CD4-positive, alpha-beta T cell (primary cell): ENCODE data around the gene C1QTNF9. TPM values are rescaled to one million over a fixed set of nuclear protein-coding genes. Genes with fewer than 3 reads are reported as not detected.

ENCODE experiments used
- ATAC-seq: fragments of 200-7000 bp; cut with Tn5 transposase; one replicate; pipeline ENCODE4 v1.10.0; 2022; ENCODE audit warnings: mild to moderate bottlenecking; ENCODE audit not compliant: poor library complexity
- CTCF ChIA-PET: fragments of 350-600 bp; sonication (Branson Sonifier 250); formaldehyde crosslinking; loops from one replicate; lab custom pipeline; 2021; ENCODE audit warnings: antibody characterized with exemption, inconsistent platforms; lab: Charles Lee
- POLR2A ChIA-PET: fragments of 350-600 bp; sonication (Branson Sonifier 250); formaldehyde crosslinking; loops from one replicate; lab custom pipeline; 2021; ENCODE audit warnings: antibody characterized with exemption, inconsistent platforms; lab: Charles Lee
- DNase-seq, 14 experiments: peaks; one replicate each; pipeline ENCODE4 v3.0.0-alpha.2; 2013 to 2020; ENCODE audit warnings: mixed read lengths in 2 of 14
- H3K27ac ChIP-seq, 2 donors: one replicate each; pipeline versions ENCODE4 v1.5.1 to v1.7.0; 2013; ENCODE audit warnings: low read length in 2 of 2, low read depth in 1 of 2, mild to moderate bottlenecking in 1 of 2
- H3K27me3 ChIP-seq, 2 experiments: 1 replicate in 1 of 2; 2 replicates in 1 of 2; pipeline versions ENCODE4 v1.6.1 to v1.7.0; 2013; ENCODE audit warnings: low read length in 2 of 2, control low read depth in 1 of 2, mild to moderate bottlenecking in 1 of 2, moderate library complexity in 1 of 2; ENCODE audit not compliant: insufficient read depth in 2 of 2, control insufficient read depth in 1 of 2
- H3K36me3 ChIP-seq: one replicate; pipeline ENCODE4 v1.6.1; 2013; ENCODE audit warnings: low read length, control low read depth; ENCODE audit not compliant: insufficient read depth
- H3K4me1 ChIP-seq: one replicate; pipeline ENCODE4 v1.6.1; 2013; ENCODE audit warnings: low read length, control low read depth; ENCODE audit not compliant: insufficient read depth
- H3K4me3 ChIP-seq: one replicate; pipeline ENCODE4 v1.5.1; 2013; ENCODE audit warnings: mild to moderate bottlenecking, low read length, moderate library complexity
- H3K9me3 ChIP-seq, 2 experiments: 1 replicate in 1 of 2; 2 replicates in 1 of 2; pipeline versions ENCODE4 v1.6.1 to v1.7.0; 2013; ENCODE audit warnings: low read length in 2 of 2, mild to moderate bottlenecking in 2 of 2, control low read depth in 1 of 2, moderate library complexity in 1 of 2; ENCODE audit not compliant: control insufficient read depth in 1 of 2, insufficient read depth in 1 of 2
- H3K27ac Mint-ChIP-seq: one replicate; pipeline ENCODE4 v1.8.0; 2020; ENCODE audit warnings: mixed read lengths
- H3K27me3 Mint-ChIP-seq: one replicate; pipeline ENCODE4 v1.8.0; 2021; ENCODE audit warnings: mixed read lengths
- H3K36me3 Mint-ChIP-seq: one replicate; pipeline ENCODE4 v1.8.0; 2021; ENCODE audit warnings: low read depth, mixed read lengths
- H3K4me1 Mint-ChIP-seq: one replicate; pipeline ENCODE4 v1.8.0; 2021; ENCODE audit warnings: low read depth, mixed read lengths
- H3K4me3 Mint-ChIP-seq: one replicate; pipeline ENCODE4 v1.8.0; 2020; ENCODE audit warnings: mild to moderate bottlenecking, mixed read lengths
- H3K9me3 Mint-ChIP-seq: one replicate; pipeline ENCODE4 v1.8.0; 2020; ENCODE audit warnings: mixed read lengths
- intact Hi-C, 2 experiments: fragments of 100-400 bp; cut with DNase I in 1 of 2; cut with micrococcal nuclease in 1 of 2; formaldehyde crosslinking; loops; one replicate each; pipeline versions ENCODE4 v1.15.1 to v1.9.0; 2023 to 2025; cut with DNase I, micrococcal nuclease
- total RNA-seq, 174 experiments: library from RNA in 2 of 174; stranded (reverse) in 2 of 174; gene quantifications; one replicate each; pipeline ENCODE4 v1.2.3 and lab custom pipeline; 2021 to 2026
- TF ChIP-seq, protein P1 (sequence below): fragments of 200-600 bp; IDR thresholded peaks from one replicate; pipeline ENCODE4 v1.8.0; 2022; ENCODE audit warnings: antibody characterized with exemption, mild to moderate bottlenecking

The C1QTNF9 gene
- total RNA-seq, 2 experiments from 2014 or later, result not detected

- Histone ChIP-seq H3K4me1 (no peaks in the 10 kb centered on the region), H3K27ac (no peak overlapping the region), H3K36me3 (no peaks in the 10 kb centered on the region), H3K27me3 (peaks cover 0 to 8% of the 10 kb centered on the region in 2 experiments), H3K4me3 (no peak overlapping the region), H3K9me3 (peaks cover 0 to 14% of the 10 kb centered on the region in 2 experiments)
- DNase-seq, result no peak
- peak; percentile 39 for ATAC-seq
- H3K27ac Mint-ChIP-seq, result no peak overlapping the region
- no peaks in the 10 kb centered on the region for H3K9me3 Mint-ChIP-seq
- no peaks in the 10 kb centered on the region for H3K36me3 Mint-ChIP-seq
- no peaks in the 10 kb centered on the region for H3K4me1 Mint-ChIP-seq
- peaks cover 55% of the 10 kb centered on the region for H3K27me3 Mint-ChIP-seq
- H3K4me3 Mint-ChIP-seq, result no peak overlapping the region
- intact Hi-C loops, result no loop called here
- CTCF ChIA-PET, result interaction anchor here (0.6 kb wide), 1 partner anchor 1391 kb away, joined by 5 read pairs; no protein-coding TSS in a partner anchor
- TF ChIP-seq, protein P1, sequence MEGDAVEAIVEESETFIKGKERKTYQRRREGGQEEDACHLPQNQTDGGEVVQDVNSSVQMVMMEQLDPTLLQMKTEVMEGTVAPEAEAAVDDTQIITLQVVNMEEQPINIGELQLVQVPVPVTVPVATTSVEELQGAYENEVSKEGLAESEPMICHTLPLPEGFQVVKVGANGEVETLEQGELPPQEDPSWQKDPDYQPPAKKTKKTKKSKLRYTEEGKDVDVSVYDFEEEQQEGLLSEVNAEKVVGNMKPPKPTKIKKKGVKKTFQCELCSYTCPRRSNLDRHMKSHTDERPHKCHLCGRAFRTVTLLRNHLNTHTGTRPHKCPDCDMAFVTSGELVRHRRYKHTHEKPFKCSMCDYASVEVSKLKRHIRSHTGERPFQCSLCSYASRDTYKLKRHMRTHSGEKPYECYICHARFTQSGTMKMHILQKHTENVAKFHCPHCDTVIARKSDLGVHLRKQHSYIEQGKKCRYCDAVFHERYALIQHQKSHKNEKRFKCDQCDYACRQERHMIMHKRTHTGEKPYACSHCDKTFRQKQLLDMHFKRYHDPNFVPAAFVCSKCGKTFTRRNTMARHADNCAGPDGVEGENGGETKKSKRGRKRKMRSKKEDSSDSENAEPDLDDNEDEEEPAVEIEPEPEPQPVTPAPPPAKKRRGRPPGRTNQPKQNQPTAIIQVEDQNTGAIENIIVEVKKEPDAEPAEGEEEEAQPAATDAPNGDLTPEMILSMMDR, result no peak
- POLR2A ChIA-PET, result no interaction called here
These were observed 18.8 kb downstream of the C1QTNF9 start for GRCh38 chr13:24328145-24328544.

GRCh38 chr13:24338721-24339120 lies 29.3 kb downstream of the C1QTNF9 start:
- intact Hi-C loops, result no loop called here
- POLR2A ChIA-PET, result no interaction called here

GRCh38 chr13:24339937-24340607 lies 30.7 kb downstream of the C1QTNF9 start:
- Mint-ChIP-seq H3K4me1 (no peaks in the 10 kb centered on the region), H3K9me3 (no peaks in the 10 kb centered on the region), H3K4me3 (no peak overlapping the region), H3K27me3 (no peaks in the 10 kb centered on the region), H3K36me3 (no peaks in the 10 kb centered on the region), H3K27ac (no peak overlapping the region)
- Histone ChIP-seq H3K9me3 (peaks cover 0 to 18% of the 10 kb centered on the region in 2 experiments), H3K4me1 (no peaks in the 10 kb centered on the region), H3K27ac (no peak overlapping the region), H3K36me3 (no peaks in the 10 kb centered on the region), H3K27me3 (no peaks in the 10 kb centered on the region), H3K4me3 (no peak overlapping the region)
- CTCF ChIA-PET, result no interaction called here
- POLR2A ChIA-PET, result no interaction called here
- TF ChIP-seq, protein P1, result no peak
- DNase-seq (no peak), ATAC-seq (no peak)
- intact Hi-C loops, result no loop called here

More at GRCh38 chr13:24338721-24339120, 29.3 kb downstream of the C1QTNF9 start:
- Mint-ChIP-seq H3K27ac (no peak overlapping the region), H3K36me3 (no peaks in the 10 kb centered on the region), H3K9me3 (no peaks in the 10 kb centered on the region), H3K27me3 (no peaks in the 10 kb centered on the region), H3K4me3 (no peak overlapping the region), H3K4me1 (no peaks in the 10 kb centered on the region)
- H3K9me3 ChIP-seq, result peaks cover 0 to 18% of the 10 kb centered on the region in 2 experiments
- H3K27me3 ChIP-seq, result no peaks in the 10 kb centered on the region
- H3K27ac ChIP-seq, result no peak overlapping the region
- H3K4me3 ChIP-seq, result no peak overlapping the region
- DNase-seq (no peak), ATAC-seq (no peak)
- H3K36me3 ChIP-seq, result no peaks in the 10 kb centered on the region
- TF ChIP-seq, protein P1, result no peak
- no peaks in the 10 kb centered on the region for H3K4me1 ChIP-seq
- CTCF ChIA-PET, result interaction anchor here (0.6 kb wide), 1 partner anchor 140 kb away, joined by 3 read pairs; no protein-coding TSS in a partner anchor
